HCT116 (cell line): Measurements from ENCODE around the gene ATG16L1. TPM values are rescaled to one million over a fixed set of nuclear protein-coding genes. Genes with fewer than 3 reads are reported as not detected.

Experiments used
- ATAC-seq: fragments of 200-7000 bp; cut with Tn5 transposase; 2 replicates; pipeline ENCODE4 v1.9.1; 2020; ENCODE audit warnings: mild to moderate bottlenecking, moderate library complexity
- BruUV-seq: library from RNA; stranded (reverse); fragments of 400-500 nt; replicated peaks from 2 replicates; lab custom pipeline; 2021; lab: Mats Ljungman, UMichigan
- CTCF ChIA-PET: fragments of 300-600 bp; sonication (Branson Sonifier 250); formaldehyde crosslinking; loops from one replicate; lab custom pipeline; 2021; ENCODE audit warnings: antibody characterized with exemption; lab: Charles Lee
- POLR2A ChIA-PET: fragments of 300-600, 350-600 bp; sonication (Branson Sonifier 250); formaldehyde crosslinking; loops from one replicate; lab custom pipeline; 2021; ENCODE audit warnings: antibody characterized with exemption; lab: Charles Lee
- RAD21 ChIA-PET, 2 experiments: fragments of 300-600 bp; sonication (Branson Sonifier 250); formaldehyde crosslinking; loops; one replicate each; lab custom pipeline; 2023; ENCODE audit warnings: low total read pairs in 2 of 2; ENCODE audit not compliant: uncharacterized antibody in 2 of 2, unreplicated experiment in 2 of 2, low non-redundant PET in 1 of 2; lab: Charles Lee
- DNase-seq: peaks from one replicate; pipeline ENCODE4 v3.0.0-alpha.2; 2010; ENCODE audit warnings: low read depth, low spot score
- H2AFZ ChIP-seq: fragments of 200-600 bp; shearing (Covaris generic), sonication (generic); 2 replicates; pipeline ENCODE4 v1.6.1; 2017; ENCODE audit warnings: low read depth, mixed run types, mixed read lengths, antibody characterized with exemption, low read length; ENCODE audit not compliant: poor library complexity, severe bottlenecking
- H3K27ac ChIP-seq: 2 replicates; pipeline ENCODE4 v1.5.1; 2012; ENCODE audit warnings: low read depth, low read length
- H3K27me3 ChIP-seq: fragments of 200-600 bp; sonication (generic); 2 replicates; pipeline ENCODE4 v1.6.1; 2016; ENCODE audit warnings: mixed run types, low read length, mixed read lengths; ENCODE audit not compliant: insufficient read depth
- H3K36me3 ChIP-seq, 2 experiments: fragments of 200-500 bp in 1 of 2; fragments of 200-600 bp in 1 of 2; sonication (Bioruptor generic) in 1 of 2; sonication (generic) in 1 of 2; 2 replicates each; pipeline versions ENCODE4 v1.5.1 to v1.6.1; 2014 to 2016; ENCODE audit warnings: low read length in 2 of 2, inconsistent platforms in 1 of 2, mixed read lengths in 1 of 2, mixed run types in 1 of 2; ENCODE audit not compliant: insufficient read depth in 2 of 2, control insufficient read depth in 1 of 2
- H3K4me1 ChIP-seq, 2 experiments: fragments of 200-600 bp in 1 of 2; sonication (generic) in 1 of 2; 2 replicates each; pipeline versions ENCODE4 v1.5.1 to v1.6.1; 2012 to 2017; ENCODE audit warnings: low read length in 2 of 2, inconsistent platforms in 1 of 2, mild to moderate bottlenecking in 1 of 2, mixed read lengths in 1 of 2, mixed run types in 1 of 2, moderate library complexity in 1 of 2; ENCODE audit not compliant: insufficient read depth in 2 of 2, control insufficient read depth in 1 of 2
- H3K4me2 ChIP-seq: fragments of 200-600 bp; sonication (generic); 2 replicates; pipeline ENCODE4 v1.6.1; 2017; ENCODE audit warnings: mixed run types, low read length, mixed read lengths
- H3K4me3 ChIP-seq, 2 experiments: fragments of 200-600 bp in 1 of 2; sonication (generic) in 1 of 2; replicated peaks in 1 of 2; 2 replicates each; pipeline ENCODE4 v1.5.1; 2011 to 2016; ENCODE audit warnings: low read length in 2 of 2, control low read depth in 1 of 2, low read depth in 1 of 2, mild to moderate bottlenecking in 1 of 2, mixed read lengths in 1 of 2, mixed run types in 1 of 2
- H3K79me2 ChIP-seq: fragments of 200-600 bp; sonication (generic); 2 replicates; pipeline ENCODE4 v1.6.1; 2017; ENCODE audit warnings: mild to moderate bottlenecking, mixed run types, low read length, moderate library complexity, mixed read lengths; ENCODE audit not compliant: insufficient read depth
- H3K9ac ChIP-seq: fragments of 200-600 bp; sonication (generic); 2 replicates; pipeline ENCODE4 v1.6.1; 2016; ENCODE audit warnings: low read length, mixed read lengths
- H3K9me2 ChIP-seq: fragments of 200-600 bp; sonication (generic), shearing (Covaris generic); 2 replicates; pipeline ENCODE4 v1.6.1; 2017; ENCODE audit warnings: mixed run types, mild to moderate bottlenecking, moderate library complexity; ENCODE audit not compliant: insufficient read depth
- H3K9me3 ChIP-seq, 2 experiments: fragments of 200-500 bp in 1 of 2; fragments of 200-600 bp in 1 of 2; sonication (Bioruptor generic) in 1 of 2; sonication (generic) in 1 of 2; 2 replicates each; pipeline ENCODE4 v1.6.1; 2014 to 2017; ENCODE audit warnings: low read length in 2 of 2, mixed read lengths in 2 of 2, inconsistent platforms in 1 of 2, low read depth in 1 of 2, mild to moderate bottlenecking in 1 of 2, mixed run types in 1 of 2, moderate library complexity in 1 of 2; ENCODE audit not compliant: control insufficient read depth in 1 of 2, insufficient read depth in 1 of 2
- H4K20me1 ChIP-seq: fragments of 200-600 bp; sonication (generic), shearing (Covaris generic); 2 replicates; pipeline ENCODE4 v1.6.1; 2017; ENCODE audit warnings: mixed run types, mild to moderate bottlenecking, moderate library complexity; ENCODE audit not compliant: insufficient read depth
- CBX3 ChIP-seq: IDR thresholded peaks from 2 replicates; pipeline ENCODE4 v1.6.1; 2012; ENCODE audit warnings: low read depth
- EGR1 ChIP-seq: IDR thresholded peaks from 2 replicates; pipeline ENCODE4 v1.6.1; 2012; ENCODE audit warnings: low read depth
- ELF1 ChIP-seq: IDR thresholded peaks from 2 replicates; pipeline ENCODE4 v1.6.1; 2012; ENCODE audit warnings: low read depth, borderline replicate concordance
- EZH2phosphoT487 ChIP-seq: fragments of 200-600 bp; IDR thresholded peaks from 2 replicates; pipeline ENCODE4 v1.6.1; 2018; ENCODE audit warnings: antibody characterized with exemption, borderline replicate concordance
- RAD21 ChIP-seq: IDR thresholded peaks from 2 replicates; pipeline ENCODE4 v1.6.1; 2012; ENCODE audit warnings: low read depth, mild to moderate bottlenecking
- SP1 ChIP-seq: IDR thresholded peaks from 2 replicates; pipeline ENCODE4 v1.6.1; 2012; ENCODE audit warnings: low read depth
- TCF7L2 ChIP-seq: IDR thresholded peaks from 2 replicates; pipeline ENCODE4 v1.7.0; 2011; ENCODE audit warnings: borderline replicate concordance, inconsistent platforms; ENCODE audit not compliant: insufficient read depth, insufficient read length; ENCODE audit errors: extremely low read depth
- intact Hi-C: fragments of 100-400 bp; cut with micrococcal nuclease; formaldehyde crosslinking; loops from 2 replicates; pipeline ENCODE4 v1.10.0; 2022
- total RNA-seq: library from RNA; stranded (reverse); gene quantifications from one replicate; pipeline ENCODE4 v1.2.1, GENCODE V29; 2021; ENCODE audit not compliant: unreplicated experiment
- TF ChIP-seq, protein P1 (sequence below): IDR thresholded peaks from 2 replicates; pipeline ENCODE4 v1.6.1; 2011; ENCODE audit warnings: mild to moderate bottlenecking, low read length, moderate library complexity; ENCODE audit not compliant: insufficient replicate concordance; ENCODE audit errors: extremely low read depth

Gene ATG16L1
- total RNA-seq, 1 experiment from 2014 or later = 43.4 TPM

DNA sequence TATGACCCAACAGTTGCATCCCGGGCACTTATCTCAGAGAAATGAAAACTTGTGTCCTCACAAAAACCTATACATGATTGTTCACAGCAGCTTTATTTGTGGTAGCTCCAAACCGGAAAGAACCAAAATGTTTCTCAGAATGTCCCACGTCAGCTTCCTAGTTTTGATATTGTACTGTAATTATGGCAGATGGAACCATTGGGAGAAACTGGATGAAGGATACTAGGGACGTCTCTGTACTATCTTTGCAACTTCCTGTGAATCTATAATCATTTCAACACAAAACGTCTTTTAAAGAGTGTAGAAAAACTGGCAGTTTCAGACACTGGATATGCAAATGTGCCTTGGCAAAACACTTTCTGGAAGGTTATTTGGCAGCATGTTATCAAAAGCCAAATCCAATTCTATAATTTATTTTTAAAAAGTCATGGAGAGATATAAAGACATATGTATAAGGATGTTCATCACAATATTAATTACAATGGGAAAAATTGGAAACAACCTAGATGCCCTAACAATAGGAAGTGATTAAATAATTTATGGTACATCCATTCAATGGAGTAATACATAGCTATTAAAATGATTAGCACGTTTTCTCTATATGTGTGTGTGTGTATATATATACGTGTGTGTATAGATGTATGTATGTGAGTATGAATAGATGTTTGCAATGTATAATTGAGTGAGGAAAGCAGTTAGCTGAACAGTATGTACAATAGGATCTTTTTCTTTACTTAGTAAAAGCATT, 65.9 kb downstream of the ATG16L1 start:
- Histone ChIP-seq H3K4me2 (no peak overlapping the region), H3K4me1 (no peaks in the 10 kb centered on the region), H3K27me3 (no peaks in the 10 kb centered on the region), H2AFZ (no peak overlapping the region), H4K20me1 (no peaks in the 10 kb centered on the region), H3K9me2 (no peaks in the 10 kb centered on the region), H3K27ac (no peak overlapping the region), H3K36me3 (no peaks in the 10 kb centered on the region), H3K79me2 (no peaks in the 10 kb centered on the region), H3K9ac (no peak overlapping the region), H3K9me3 (no peaks in the 10 kb centered on the region), H3K4me3 (no peak overlapping the region)
- DNase-seq (no peak), ATAC-seq (no peak)
- no peak for TF ChIP-seq RAD21
- TF ChIP-seq EZH2phosphoT487 = no peak
- no peak for TF ChIP-seq TCF7L2
- TF ChIP-seq CBX3 = no peak
- CTCF ChIA-PET = no interaction called here
- RAD21 ChIA-PET = no interaction called here
- BruUV-seq = no TSS peak
- POLR2A ChIA-PET = no interaction called here
- intact Hi-C loops = no loop called here

DNA sequence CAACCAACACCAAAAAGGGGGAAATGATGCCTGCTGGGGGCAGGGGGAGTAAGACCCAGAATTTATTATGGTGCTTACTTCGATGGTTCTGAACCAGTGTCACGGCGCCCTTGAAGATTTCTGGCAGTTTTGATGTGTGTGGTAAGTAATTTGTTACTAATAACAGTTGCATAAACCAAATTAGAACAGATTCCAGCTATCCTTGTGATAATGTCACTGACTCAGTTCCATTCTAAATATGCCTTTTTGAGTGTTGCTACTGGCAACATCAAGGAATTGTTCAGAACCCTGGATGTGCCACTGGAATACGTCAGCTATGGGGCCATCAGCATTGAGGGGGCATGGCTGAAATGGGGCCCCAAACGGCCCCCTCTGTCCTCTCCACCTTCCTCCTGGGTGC, 67.8 kb downstream of the ATG16L1 start:
- RAD21 ChIA-PET = no interaction called here
- no peaks in the 10 kb centered on the region for H4K20me1 ChIP-seq
- POLR2A ChIA-PET = no interaction called here
- no peak overlapping the region for H3K4me3 ChIP-seq
- H3K9me2 ChIP-seq = no peaks in the 10 kb centered on the region
- H3K9ac ChIP-seq = no peak overlapping the region
- TF ChIP-seq EGR1 (no peak), ELF1 (no peak), SP1 (no peak)
- TF ChIP-seq, protein P1, sequence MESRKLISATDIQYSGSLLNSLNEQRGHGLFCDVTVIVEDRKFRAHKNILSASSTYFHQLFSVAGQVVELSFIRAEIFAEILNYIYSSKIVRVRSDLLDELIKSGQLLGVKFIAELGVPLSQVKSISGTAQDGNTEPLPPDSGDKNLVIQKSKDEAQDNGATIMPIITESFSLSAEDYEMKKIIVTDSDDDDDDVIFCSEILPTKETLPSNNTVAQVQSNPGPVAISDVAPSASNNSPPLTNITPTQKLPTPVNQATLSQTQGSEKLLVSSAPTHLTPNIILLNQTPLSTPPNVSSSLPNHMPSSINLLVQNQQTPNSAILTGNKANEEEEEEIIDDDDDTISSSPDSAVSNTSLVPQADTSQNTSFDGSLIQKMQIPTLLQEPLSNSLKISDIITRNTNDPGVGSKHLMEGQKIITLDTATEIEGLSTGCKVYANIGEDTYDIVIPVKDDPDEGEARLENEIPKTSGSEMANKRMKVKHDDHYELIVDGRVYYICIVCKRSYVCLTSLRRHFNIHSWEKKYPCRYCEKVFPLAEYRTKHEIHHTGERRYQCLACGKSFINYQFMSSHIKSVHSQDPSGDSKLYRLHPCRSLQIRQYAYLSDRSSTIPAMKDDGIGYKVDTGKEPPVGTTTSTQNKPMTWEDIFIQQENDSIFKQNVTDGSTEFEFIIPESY = no peak
- H3K4me1 ChIP-seq = no peaks in the 10 kb centered on the region
- no peak overlapping the region for H2AFZ ChIP-seq
- CTCF ChIA-PET = no interaction called here
- H3K4me2 ChIP-seq = no peak overlapping the region
- ATAC-seq (no peak), DNase-seq (no peak)
- no peaks in the 10 kb centered on the region for H3K36me3 ChIP-seq
- H3K79me2 ChIP-seq = no peaks in the 10 kb centered on the region
- no peaks in the 10 kb centered on the region for H3K9me3 ChIP-seq
- intact Hi-C loops = no loop called here
- no TSS peak for BruUV-seq
- H3K27ac ChIP-seq = no peak overlapping the region
- no peaks in the 10 kb centered on the region for H3K27me3 ChIP-seq
